ENCODE measurements around the gene PPFIA1. TPM values are rescaled to one million over a fixed set of nuclear protein-coding genes. Genes with fewer than 3 reads are reported as not detected.

PPFIA1 gene
- total and polyA plus RNA-seq, 2 of the 8 experiments (the other 6 are each of a cell fraction or from before 2014, with no cell fraction given): 44.3 to 73.5 TPM

GRCh38 chr11:70372076-70372475 is 101.6 kb downstream of the PPFIA1 start (continued):
- TF ChIP-seq CHD7 (IDR thresholded peaks at IDR 0.05; ENCODE audit: insufficient replicate concordance, low read length) (no peak), HDAC2 (IDR thresholded peaks at IDR 0.05; ENCODE audit: borderline replicate concordance in 1 of 2, low read depth in 2 of 2, low read length in 2 of 2) (no peak), ASH2L (IDR thresholded peaks at IDR 0.05; ENCODE audit: low read length) (no peak), RFX5 (IDR thresholded peaks at IDR 0.05; ENCODE audit: borderline replicate concordance, low read depth, low read length) (no peak)

All from H1 (cell line).